ENCODE measurements around the gene PPCDC. TPM values are rescaled to one million over a fixed set of nuclear protein-coding genes. Genes with fewer than 3 reads are reported as not detected.

PPCDC gene
- total and polyA plus RNA-seq, 4 donors = 12.8 to 23.8 (median 20.8) TPM

- H3K4me3 ChIP-seq = no peak overlapping the region
- H3K27ac ChIP-seq (ENCODE audit: low read depth in 1 of 2, low read length in 1 of 2) = peak overlapping the region in 1 of 2 donors; percentile 92
- no peaks in the 10 kb centered on the region for H3K9me3 ChIP-seq (ENCODE audit: control insufficient read depth in 4 of 4, insufficient read depth in 3 of 4, low read length in 3 of 4)
- TF ChIP-seq, protein P1, sequence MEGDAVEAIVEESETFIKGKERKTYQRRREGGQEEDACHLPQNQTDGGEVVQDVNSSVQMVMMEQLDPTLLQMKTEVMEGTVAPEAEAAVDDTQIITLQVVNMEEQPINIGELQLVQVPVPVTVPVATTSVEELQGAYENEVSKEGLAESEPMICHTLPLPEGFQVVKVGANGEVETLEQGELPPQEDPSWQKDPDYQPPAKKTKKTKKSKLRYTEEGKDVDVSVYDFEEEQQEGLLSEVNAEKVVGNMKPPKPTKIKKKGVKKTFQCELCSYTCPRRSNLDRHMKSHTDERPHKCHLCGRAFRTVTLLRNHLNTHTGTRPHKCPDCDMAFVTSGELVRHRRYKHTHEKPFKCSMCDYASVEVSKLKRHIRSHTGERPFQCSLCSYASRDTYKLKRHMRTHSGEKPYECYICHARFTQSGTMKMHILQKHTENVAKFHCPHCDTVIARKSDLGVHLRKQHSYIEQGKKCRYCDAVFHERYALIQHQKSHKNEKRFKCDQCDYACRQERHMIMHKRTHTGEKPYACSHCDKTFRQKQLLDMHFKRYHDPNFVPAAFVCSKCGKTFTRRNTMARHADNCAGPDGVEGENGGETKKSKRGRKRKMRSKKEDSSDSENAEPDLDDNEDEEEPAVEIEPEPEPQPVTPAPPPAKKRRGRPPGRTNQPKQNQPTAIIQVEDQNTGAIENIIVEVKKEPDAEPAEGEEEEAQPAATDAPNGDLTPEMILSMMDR (IDR thresholded peaks at IDR 0.05; ENCODE audit: control extremely low read depth, extremely low read depth) = no peak
- DNase-seq (no peak), ATAC-seq (ENCODE audit: insufficient read depth, low FRiP score) (no peak)
- H3K27me3 ChIP-seq (ENCODE audit: control insufficient read depth in 3 of 3, insufficient read depth in 3 of 3, low read length in 2 of 3) = no peaks in the 10 kb centered on the region
- H3K4me1 ChIP-seq (ENCODE audit: control insufficient read depth in 5 of 5, insufficient read depth in 5 of 5, low read length in 5 of 5) = peaks cover 40 to 77% (median 47%) of the 10 kb centered on the region in 5 donors
- WGBS, 2 donors = 92 to 94% methylated on average over 6 of the region's 6 CpGs
- no peaks in the 10 kb centered on the region for H3K36me3 ChIP-seq (ENCODE audit: control insufficient read depth in 4 of 4, insufficient read depth in 4 of 4, low read length in 4 of 4)
- no peak overlapping the region for H3K9ac ChIP-seq (ENCODE audit: insufficient read depth in 1 of 2, low read length in 2 of 2)
Measured at GRCh38 chr15:75045332-75046015, 22.1 kb downstream of the PPCDC start.

DNA sequence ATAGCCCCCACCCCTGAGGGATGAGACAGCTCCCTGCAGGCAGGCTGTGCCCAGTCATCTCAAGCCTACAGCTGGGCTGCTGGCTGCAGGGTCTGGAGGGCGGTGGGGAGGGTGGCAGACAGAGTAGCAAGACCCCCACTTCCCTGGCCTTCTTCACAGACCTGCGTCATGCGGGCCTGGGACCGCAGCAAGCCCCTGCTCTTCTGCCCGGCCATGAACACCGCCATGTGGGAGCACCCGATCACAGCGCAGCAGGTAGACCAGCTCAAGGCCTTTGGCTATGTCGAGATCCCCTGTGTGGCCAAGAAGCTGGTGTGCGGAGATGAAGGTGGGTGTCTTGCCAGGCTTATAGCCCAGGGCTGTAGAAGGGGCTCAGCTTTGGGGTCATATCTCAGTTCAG is 25.0 kb downstream of the PPCDC start:
- TF ChIP-seq, protein P1 (IDR thresholded peaks at IDR 0.05; ENCODE audit: control extremely low read depth, extremely low read depth) = no peak
- WGBS, 2 donors = 97 to 98% methylated on average over 10 of the region's 10 CpGs
- H3K4me3 ChIP-seq = no peak overlapping the region
- no peaks in the 10 kb centered on the region for H3K9me3 ChIP-seq (ENCODE audit: control insufficient read depth in 4 of 4, insufficient read depth in 3 of 4, low read length in 3 of 4)
- ATAC-seq (ENCODE audit: insufficient read depth, low FRiP score) (no peak), DNase-seq (no peak)
- peak overlapping the region; percentile 70 to 88 for H3K27ac ChIP-seq (ENCODE audit: low read depth in 1 of 2, low read length in 1 of 2)
- H3K27me3 ChIP-seq (ENCODE audit: control insufficient read depth in 3 of 3, insufficient read depth in 3 of 3, low read length in 2 of 3) = no peaks in the 10 kb centered on the region
- no peaks in the 10 kb centered on the region for H3K36me3 ChIP-seq (ENCODE audit: control insufficient read depth in 4 of 4, insufficient read depth in 4 of 4, low read length in 4 of 4)
- H3K4me1 ChIP-seq (ENCODE audit: control insufficient read depth in 5 of 5, insufficient read depth in 5 of 5, low read length in 5 of 5) = peaks cover 36 to 78% (median 45%) of the 10 kb centered on the region in 5 donors
- no peak overlapping the region for H3K9ac ChIP-seq (ENCODE audit: insufficient read depth in 1 of 2, low read length in 2 of 2)

DNA sequence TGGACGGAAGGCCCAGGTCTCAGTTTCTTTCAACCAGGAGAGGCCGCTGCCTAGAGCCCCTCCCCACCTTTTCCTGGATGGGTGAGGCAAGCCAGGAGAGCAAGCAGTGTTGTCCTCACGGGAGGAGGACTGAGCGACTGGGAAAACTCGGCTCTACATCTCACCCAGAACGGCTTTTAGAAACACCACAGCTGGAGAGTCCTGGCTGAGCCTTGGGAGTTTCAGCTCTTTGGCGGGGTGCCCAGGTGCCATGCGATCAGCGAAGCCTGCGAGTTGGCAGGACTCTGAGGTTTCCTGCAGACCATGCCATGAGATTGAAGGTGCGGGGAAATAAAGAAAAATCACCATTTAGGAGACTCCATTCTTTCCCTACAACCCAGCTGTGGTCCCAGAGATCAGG is 26.0 kb downstream of the PPCDC start:
- H3K9me3 ChIP-seq (ENCODE audit: control insufficient read depth in 4 of 4, insufficient read depth in 3 of 4, low read length in 3 of 4) = no peaks in the 10 kb centered on the region
- WGBS, 2 donors = 41 to 43% methylated on average over 11 of the region's 11 CpGs
- no peak overlapping the region for H3K9ac ChIP-seq (ENCODE audit: insufficient read depth in 1 of 2, low read length in 2 of 2)
- H3K27me3 ChIP-seq (ENCODE audit: control insufficient read depth in 3 of 3, insufficient read depth in 3 of 3, low read length in 2 of 3) = no peaks in the 10 kb centered on the region
- ATAC-seq (ENCODE audit: insufficient read depth, low FRiP score) (no peak), DNase-seq (peak; percentile 85 to 87 (median 86))
- peaks cover 31 to 69% (median 43%) of the 10 kb centered on the region in 5 donors for H3K4me1 ChIP-seq (ENCODE audit: control insufficient read depth in 5 of 5, insufficient read depth in 5 of 5, low read length in 5 of 5)
- no peak overlapping the region for H3K27ac ChIP-seq (ENCODE audit: low read depth in 1 of 2, low read length in 1 of 2)
- no peaks in the 10 kb centered on the region for H3K36me3 ChIP-seq (ENCODE audit: control insufficient read depth in 4 of 4, insufficient read depth in 4 of 4, low read length in 4 of 4)
- TF ChIP-seq, protein P1 (IDR thresholded peaks at IDR 0.05; ENCODE audit: control extremely low read depth, extremely low read depth) = no peak
- H3K4me3 ChIP-seq = no peak overlapping the region

Measured in lung (tissue), 12 donors.